Erythroblast (primary cell): ENCODE measurements around the gene METAP1.

Experiments used
- GATA1 ChIP-seq: IDR thresholded peaks from 2 replicates; pipeline ENCODE4 v1.6.1; 2011; ENCODE audit warnings: low read depth, mild to moderate bottlenecking, control low read depth, low read length, moderate library complexity
- POLR2A ChIP-seq: IDR thresholded peaks from 2 replicates; pipeline ENCODE4 v1.6.1; 2011; ENCODE audit warnings: mild to moderate bottlenecking, low read length

- TF ChIP-seq POLR2A: no peak
- TF ChIP-seq GATA1: no peak
Observed at GRCh38 chr4:99021386-99021785, 25.9 kb downstream of the METAP1 start.
